ENCODE results near the gene CERS6.
A peak's percentile ranks its signal among the peaks of the same experiment; 100 is the strongest.

CERS6 gene

GRCh38 chr2:168633895-168634294 lies 177.8 kb downstream of the CERS6 start:
- Mint-ChIP-seq H3K9me3 (no peaks in the 10 kb centered on the region), H3K4me3 (no peak overlapping the region), H3K27ac (no peak overlapping the region), H3K36me3 (ENCODE audit: low read depth) (peaks cover 6% of the 10 kb centered on the region), H3K4me1 (ENCODE audit: low read depth) (peaks cover 22% of the 10 kb centered on the region), H3K27me3 (no peaks in the 10 kb centered on the region)

- peaks cover 6% of the 10 kb centered on the region for H3K36me3 Mint-ChIP-seq (ENCODE audit: low read depth)
- no peak overlapping the region for H3K27ac Mint-ChIP-seq
- no peaks in the 10 kb centered on the region for H3K9me3 Mint-ChIP-seq
- no peaks in the 10 kb centered on the region for H3K27me3 Mint-ChIP-seq
- H3K4me3 Mint-ChIP-seq, result no peak overlapping the region
- peaks cover 22% of the 10 kb centered on the region for H3K4me1 Mint-ChIP-seq (ENCODE audit: low read depth)
Measured at GRCh38 chr2:168635065-168635577, 179.0 kb downstream of the CERS6 start.

GRCh38 chr2:168639018-168639417 lies 182.9 kb downstream of the CERS6 start:
- H3K27ac Mint-ChIP-seq, result no peak overlapping the region
- no peak overlapping the region for H3K4me3 Mint-ChIP-seq
- peaks cover 19% of the 10 kb centered on the region for H3K4me1 Mint-ChIP-seq (ENCODE audit: low read depth)
- peaks cover under 1% of the 10 kb centered on the region for H3K36me3 Mint-ChIP-seq (ENCODE audit: low read depth)
- H3K9me3 Mint-ChIP-seq, result no peaks in the 10 kb centered on the region
- H3K27me3 Mint-ChIP-seq, result no peaks in the 10 kb centered on the region

GRCh38 chr2:168639441-168639898 lies 183.4 kb downstream of the CERS6 start:
- H3K27me3 Mint-ChIP-seq, result no peaks in the 10 kb centered on the region
- peaks cover 24% of the 10 kb centered on the region for H3K4me1 Mint-ChIP-seq (ENCODE audit: low read depth)
- H3K4me3 Mint-ChIP-seq, result no peak overlapping the region
- no peak overlapping the region for H3K27ac Mint-ChIP-seq
- no peaks in the 10 kb centered on the region for H3K9me3 Mint-ChIP-seq
- peaks cover 5% of the 10 kb centered on the region for H3K36me3 Mint-ChIP-seq (ENCODE audit: low read depth)

GRCh38 chr2:168640039-168640438 lies 184.0 kb downstream of the CERS6 start:
- Mint-ChIP-seq H3K4me3 (no peak overlapping the region), H3K9me3 (no peaks in the 10 kb centered on the region), H3K36me3 (ENCODE audit: low read depth) (peaks cover 5% of the 10 kb centered on the region), H3K27me3 (no peaks in the 10 kb centered on the region), H3K27ac (no peak overlapping the region), H3K4me1 (ENCODE audit: low read depth) (peaks cover 20% of the 10 kb centered on the region)

- H3K9me3 Mint-ChIP-seq, result peaks cover 3% of the 10 kb centered on the region
- no peak overlapping the region for H3K4me3 Mint-ChIP-seq
- peaks cover 9% of the 10 kb centered on the region for H3K36me3 Mint-ChIP-seq (ENCODE audit: low read depth)
- no peak overlapping the region for H3K27ac Mint-ChIP-seq
- H3K4me1 Mint-ChIP-seq (ENCODE audit: low read depth), result peaks cover 19% of the 10 kb centered on the region
- H3K27me3 Mint-ChIP-seq, result no peaks in the 10 kb centered on the region
Measured at GRCh38 chr2:168641636-168642035, 185.6 kb downstream of the CERS6 start.

- Mint-ChIP-seq H3K27ac (no peak overlapping the region), H3K27me3 (no peaks in the 10 kb centered on the region), H3K4me1 (ENCODE audit: low read depth) (peaks cover 17% of the 10 kb centered on the region), H3K9me3 (peaks cover 3% of the 10 kb centered on the region), H3K36me3 (ENCODE audit: low read depth) (peaks cover 9% of the 10 kb centered on the region), H3K4me3 (no peak overlapping the region)
Measured at GRCh38 chr2:168642873-168643272, 186.8 kb downstream of the CERS6 start.

- Mint-ChIP-seq H3K27me3 (no peaks in the 10 kb centered on the region), H3K4me1 (ENCODE audit: low read depth) (peaks cover 14% of the 10 kb centered on the region), H3K9me3 (peaks cover 3% of the 10 kb centered on the region), H3K36me3 (ENCODE audit: low read depth) (peaks cover 9% of the 10 kb centered on the region), H3K4me3 (no peak overlapping the region), H3K27ac (no peak overlapping the region)
Measured at GRCh38 chr2:168643979-168644378, 187.9 kb downstream of the CERS6 start.

- Mint-ChIP-seq H3K27me3 (no peaks in the 10 kb centered on the region), H3K4me3 (no peak overlapping the region), H3K36me3 (ENCODE audit: low read depth) (peaks cover 9% of the 10 kb centered on the region), H3K27ac (peak overlapping the region; percentile 56), H3K4me1 (ENCODE audit: low read depth) (peaks cover 19% of the 10 kb centered on the region), H3K9me3 (peaks cover 3% of the 10 kb centered on the region)
Measured at GRCh38 chr2:168645696-168646338, 189.7 kb downstream of the CERS6 start.

- H3K4me3 Mint-ChIP-seq, result no peak overlapping the region
- H3K9me3 Mint-ChIP-seq, result peaks cover 3% of the 10 kb centered on the region
- no peaks in the 10 kb centered on the region for H3K27me3 Mint-ChIP-seq
- H3K36me3 Mint-ChIP-seq (ENCODE audit: low read depth), result peaks cover 8% of the 10 kb centered on the region
- no peak overlapping the region for H3K27ac Mint-ChIP-seq
- peaks cover 23% of the 10 kb centered on the region for H3K4me1 Mint-ChIP-seq (ENCODE audit: low read depth)
Measured at GRCh38 chr2:168649105-168649504, 193.0 kb downstream of the CERS6 start.

- Mint-ChIP-seq H3K4me3 (no peak overlapping the region), H3K36me3 (ENCODE audit: low read depth) (peaks cover 5% of the 10 kb centered on the region), H3K27ac (no peak overlapping the region), H3K9me3 (peaks cover 3% of the 10 kb centered on the region), H3K4me1 (ENCODE audit: low read depth) (peaks cover 18% of the 10 kb centered on the region), H3K27me3 (no peaks in the 10 kb centered on the region)
Measured at GRCh38 chr2:168649562-168649961, 193.5 kb downstream of the CERS6 start.

GRCh38 chr2:168650139-168650538 lies 194.1 kb downstream of the CERS6 start:
- Mint-ChIP-seq H3K27ac (no peak overlapping the region), H3K4me3 (no peak overlapping the region)

GRCh38 chr2:168650781-168651180 lies 194.7 kb downstream of the CERS6 start:
- peaks cover 13% of the 10 kb centered on the region for H3K4me1 Mint-ChIP-seq (ENCODE audit: low read depth)
- H3K9me3 Mint-ChIP-seq, result peaks cover under 1% of the 10 kb centered on the region
- H3K27ac Mint-ChIP-seq, result peak overlapping the region; percentile 9
- H3K36me3 Mint-ChIP-seq (ENCODE audit: low read depth), result peaks cover 7% of the 10 kb centered on the region
- no peak overlapping the region for H3K4me3 Mint-ChIP-seq
- no peaks in the 10 kb centered on the region for H3K27me3 Mint-ChIP-seq

More at GRCh38 chr2:168650139-168650538, 194.1 kb downstream of the CERS6 start:
- H3K4me1 Mint-ChIP-seq (ENCODE audit: low read depth), result peaks cover 17% of the 10 kb centered on the region
- peaks cover 3% of the 10 kb centered on the region for H3K9me3 Mint-ChIP-seq
- no peaks in the 10 kb centered on the region for H3K27me3 Mint-ChIP-seq
- peaks cover 9% of the 10 kb centered on the region for H3K36me3 Mint-ChIP-seq (ENCODE audit: low read depth)

- Mint-ChIP-seq H3K4me3 (no peak overlapping the region), H3K9me3 (no peaks in the 10 kb centered on the region), H3K27ac (no peak overlapping the region), H3K36me3 (ENCODE audit: low read depth) (peaks cover 10% of the 10 kb centered on the region), H3K4me1 (ENCODE audit: low read depth) (peaks cover 13% of the 10 kb centered on the region), H3K27me3 (no peaks in the 10 kb centered on the region)
Measured at GRCh38 chr2:168652997-168653921, 197.2 kb downstream of the CERS6 start.

GRCh38 chr2:168654705-168655104 lies 198.6 kb downstream of the CERS6 start:
- H3K9me3 Mint-ChIP-seq, result no peaks in the 10 kb centered on the region
- H3K27ac Mint-ChIP-seq, result no peak overlapping the region
- peaks cover 12% of the 10 kb centered on the region for H3K4me1 Mint-ChIP-seq (ENCODE audit: low read depth)
- H3K36me3 Mint-ChIP-seq (ENCODE audit: low read depth), result peaks cover 10% of the 10 kb centered on the region
- H3K4me3 Mint-ChIP-seq, result no peak overlapping the region
- H3K27me3 Mint-ChIP-seq, result no peaks in the 10 kb centered on the region
